ENCODE measurements around the gene ARHGEF3. TPM values are rescaled to one million over a fixed set of nuclear protein-coding genes. Genes with fewer than 3 reads are reported as not detected.

The ARHGEF3 gene
- total RNA-seq, 4 donors from 2014 or later, result 9.0 to 14.7 (median 11.7) TPM

DNA sequence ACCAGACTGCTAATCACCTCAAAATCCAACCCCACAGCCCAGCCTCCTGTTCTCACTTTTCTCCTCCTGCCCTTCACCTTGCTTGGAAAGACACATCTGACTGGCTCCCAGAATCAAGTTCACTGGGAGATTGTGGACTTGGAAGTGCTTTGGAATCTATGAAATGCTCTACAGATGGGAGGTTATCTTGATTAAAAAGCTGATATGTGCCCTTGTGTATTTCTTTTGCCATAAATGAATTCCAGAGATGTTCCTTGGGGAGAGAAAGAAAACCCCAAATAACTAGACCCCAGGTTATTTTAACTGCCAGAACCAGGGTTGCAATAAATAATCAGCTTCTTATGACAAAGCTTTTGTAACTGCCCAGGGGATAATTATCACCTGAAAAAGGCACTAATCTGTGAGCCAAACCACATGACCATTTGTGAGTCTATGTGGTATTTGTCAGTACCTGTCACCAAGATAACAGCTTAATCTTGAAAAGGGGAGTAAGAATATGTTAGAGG, 21.7 kb upstream of the ARHGEF3 start:
- no peak for TF ChIP-seq EP300 (IDR thresholded peaks at IDR 0.05)
- TF ChIP-seq POLR2A (IDR thresholded peaks at IDR 0.05; ENCODE audit: low read depth), result no peak
- TF ChIP-seq, protein P1, sequence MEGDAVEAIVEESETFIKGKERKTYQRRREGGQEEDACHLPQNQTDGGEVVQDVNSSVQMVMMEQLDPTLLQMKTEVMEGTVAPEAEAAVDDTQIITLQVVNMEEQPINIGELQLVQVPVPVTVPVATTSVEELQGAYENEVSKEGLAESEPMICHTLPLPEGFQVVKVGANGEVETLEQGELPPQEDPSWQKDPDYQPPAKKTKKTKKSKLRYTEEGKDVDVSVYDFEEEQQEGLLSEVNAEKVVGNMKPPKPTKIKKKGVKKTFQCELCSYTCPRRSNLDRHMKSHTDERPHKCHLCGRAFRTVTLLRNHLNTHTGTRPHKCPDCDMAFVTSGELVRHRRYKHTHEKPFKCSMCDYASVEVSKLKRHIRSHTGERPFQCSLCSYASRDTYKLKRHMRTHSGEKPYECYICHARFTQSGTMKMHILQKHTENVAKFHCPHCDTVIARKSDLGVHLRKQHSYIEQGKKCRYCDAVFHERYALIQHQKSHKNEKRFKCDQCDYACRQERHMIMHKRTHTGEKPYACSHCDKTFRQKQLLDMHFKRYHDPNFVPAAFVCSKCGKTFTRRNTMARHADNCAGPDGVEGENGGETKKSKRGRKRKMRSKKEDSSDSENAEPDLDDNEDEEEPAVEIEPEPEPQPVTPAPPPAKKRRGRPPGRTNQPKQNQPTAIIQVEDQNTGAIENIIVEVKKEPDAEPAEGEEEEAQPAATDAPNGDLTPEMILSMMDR (IDR thresholded peaks at IDR 0.05), result no peak
- no peak for TF ChIP-seq POLR2AphosphoS5 (IDR thresholded peaks at IDR 0.05)
- Histone ChIP-seq H3K36me3 (no peaks in the 10 kb centered on the region), H3K4me3 (no peak overlapping the region), H3K9me3 (no peaks in the 10 kb centered on the region), H3K27me3 (no peaks in the 10 kb centered on the region), H3K27ac (replicated peaks in 1 of 4) (no peak overlapping the region), H3K4me1 (peaks cover 0 to 13% (median 3%) of the 10 kb centered on the region in 4 donors)
- DNase-seq (ENCODE audit: extremely low spot score), result no peak
- intact Hi-C loops (cut with DNase I), result no loop called here

DNA sequence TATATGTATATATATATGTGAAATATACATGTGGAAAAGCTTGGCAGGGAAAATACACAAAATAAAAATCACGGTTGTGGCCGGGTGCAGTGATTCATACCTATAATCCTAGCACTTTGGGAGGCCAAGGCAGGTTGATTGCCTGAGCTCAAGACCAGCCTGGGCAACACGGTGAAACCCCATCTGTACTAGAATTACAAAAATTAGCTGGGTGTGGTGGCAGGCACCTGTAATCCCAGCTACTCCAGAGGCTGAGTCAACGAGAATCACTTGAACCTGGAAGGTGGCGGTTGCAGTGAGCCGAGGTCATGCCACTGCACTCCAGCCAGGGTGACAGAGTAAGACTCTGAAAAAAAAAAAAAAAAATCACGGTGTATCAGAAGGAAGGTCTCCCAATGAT, 20.8 kb upstream of the ARHGEF3 start:
- TF ChIP-seq, protein P1 (IDR thresholded peaks at IDR 0.05), result no peak
- TF ChIP-seq EP300 (IDR thresholded peaks at IDR 0.05) (no peak), POLR2AphosphoS5 (IDR thresholded peaks at IDR 0.05) (no peak), POLR2A (IDR thresholded peaks at IDR 0.05; ENCODE audit: low read depth) (no peak)
- 98% methylated on average over 7 of the region's 7 CpGs for WGBS
- Histone ChIP-seq H3K27me3 (no peaks in the 10 kb centered on the region), H3K36me3 (no peaks in the 10 kb centered on the region), H3K4me3 (no peak overlapping the region), H3K9me3 (no peaks in the 10 kb centered on the region), H3K27ac (replicated peaks in 1 of 4) (no peak overlapping the region), H3K4me1 (peaks cover 0 to 13% (median 3%) of the 10 kb centered on the region in 4 donors)
- intact Hi-C loops (cut with DNase I), result no loop called here
- DNase-seq (ENCODE audit: extremely low spot score), result no peak

DNA sequence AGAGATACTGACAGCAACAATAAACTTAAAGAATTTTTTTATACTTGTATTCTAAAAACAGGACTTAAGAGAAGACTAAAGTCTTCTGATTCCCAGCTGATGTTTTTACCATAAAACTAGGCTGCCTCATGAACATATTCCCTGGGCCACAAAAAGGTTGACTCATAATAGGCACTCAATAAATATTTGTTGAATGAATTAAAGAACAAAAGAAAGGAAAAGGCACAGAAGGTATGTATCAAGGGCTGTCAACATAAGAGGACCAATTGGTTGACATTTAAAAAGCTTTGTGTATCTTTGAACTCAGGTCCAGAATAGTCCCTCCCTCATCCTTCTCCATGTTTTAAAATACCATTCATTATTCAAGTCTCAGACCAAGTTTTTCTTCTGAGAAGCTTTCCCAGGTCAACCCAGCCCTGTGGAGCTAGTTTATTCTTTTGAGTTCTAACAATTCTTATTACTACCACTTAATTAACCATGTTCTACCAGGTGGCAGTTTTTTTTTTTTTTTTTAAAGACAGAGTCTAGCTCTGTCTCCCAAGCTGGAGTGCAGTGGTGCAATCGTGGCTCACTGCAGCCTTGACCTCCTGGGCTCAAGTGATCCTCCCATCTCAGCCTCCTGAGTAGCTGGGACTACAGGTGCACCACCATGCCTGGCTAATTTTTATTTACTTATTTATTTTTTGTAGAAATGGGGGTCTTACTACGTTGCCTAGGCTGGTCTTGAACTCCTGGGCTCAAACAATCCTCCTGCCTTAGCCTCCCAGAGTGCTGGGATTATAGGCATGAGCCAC, 17.5 kb upstream of the ARHGEF3 start:
- Histone ChIP-seq H3K27me3 (no peaks in the 10 kb centered on the region), H3K36me3 (no peaks in the 10 kb centered on the region), H3K27ac (replicated peaks in 1 of 4) (no peak overlapping the region), H3K4me3 (no peak overlapping the region), H3K9me3 (no peaks in the 10 kb centered on the region), H3K4me1 (peaks cover 0 to 11% (median 2%) of the 10 kb centered on the region in 4 donors)
- 88% methylated on average over 2 of the region's 2 CpGs for WGBS
- TF ChIP-seq POLR2A (IDR thresholded peaks at IDR 0.05; ENCODE audit: low read depth), result no peak
- no peak for TF ChIP-seq EP300 (IDR thresholded peaks at IDR 0.05)
- TF ChIP-seq, protein P1 (IDR thresholded peaks at IDR 0.05), result no peak
- no peak for TF ChIP-seq POLR2AphosphoS5 (IDR thresholded peaks at IDR 0.05)
- no peak for DNase-seq (ENCODE audit: extremely low spot score)
- intact Hi-C loops (cut with DNase I), result no loop called here

DNA sequence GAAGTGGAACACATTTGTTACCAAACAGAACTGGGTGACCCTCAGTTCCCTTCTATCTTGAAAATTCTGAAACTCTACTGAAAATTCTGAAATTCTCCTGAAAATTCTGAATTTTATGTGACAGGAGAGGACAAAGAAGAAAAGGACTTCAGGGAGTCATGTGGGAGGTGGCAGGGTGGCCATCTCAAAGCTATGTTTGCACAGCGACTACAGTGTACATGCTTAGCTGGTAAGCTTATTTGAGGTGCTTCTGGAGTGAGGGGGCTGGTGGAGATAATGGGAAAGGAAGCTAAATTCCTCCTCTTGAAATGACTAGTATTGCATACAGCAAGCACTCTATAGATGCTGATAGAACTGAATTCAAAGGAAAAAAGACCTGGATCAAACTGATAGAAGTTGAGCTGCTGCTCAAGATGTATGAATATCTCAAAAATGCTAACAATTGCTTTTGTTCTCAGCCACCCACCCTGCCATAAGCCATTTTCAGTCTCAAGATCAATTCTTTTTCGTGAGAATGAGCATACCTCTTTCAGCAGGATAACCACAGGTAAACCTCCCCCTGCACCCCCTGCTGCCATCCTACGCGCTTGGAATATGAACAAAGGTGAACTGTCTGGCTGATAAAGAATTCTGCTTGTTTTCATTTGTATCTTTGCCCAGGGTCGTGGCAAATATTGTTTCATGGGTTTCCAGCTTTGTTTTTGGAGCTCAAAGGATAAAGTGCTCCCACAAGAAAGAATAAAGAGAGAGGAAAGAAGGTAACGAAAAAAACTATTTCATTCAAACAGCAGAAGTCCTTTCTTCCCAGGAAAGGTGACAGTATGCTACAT, 16.6 kb upstream of the ARHGEF3 start:
- 80% methylated on average over 6 of the region's 6 CpGs for WGBS
- peaks cover 0 to 2% (median 0%) of the 10 kb centered on the region in 4 donors for H3K4me1 ChIP-seq
- TF ChIP-seq POLR2AphosphoS5 (IDR thresholded peaks at IDR 0.05) (no peak), POLR2A (IDR thresholded peaks at IDR 0.05; ENCODE audit: low read depth) (no peak), EP300 (IDR thresholded peaks at IDR 0.05) (no peak)
- TF ChIP-seq, protein P1 (IDR thresholded peaks at IDR 0.05), result no peak
- H3K27me3 ChIP-seq, result no peaks in the 10 kb centered on the region
- H3K4me3 ChIP-seq, result no peak overlapping the region
- H3K27ac ChIP-seq (replicated peaks in 1 of 4), result no peak overlapping the region
- no peak for DNase-seq (ENCODE audit: extremely low spot score)
- no peaks in the 10 kb centered on the region for H3K36me3 ChIP-seq
- no peaks in the 10 kb centered on the region for H3K9me3 ChIP-seq
- intact Hi-C loops (cut with DNase I), result no loop called here
